ENCODE results near the gene NXPE3.

NXPE3 gene

DNA sequence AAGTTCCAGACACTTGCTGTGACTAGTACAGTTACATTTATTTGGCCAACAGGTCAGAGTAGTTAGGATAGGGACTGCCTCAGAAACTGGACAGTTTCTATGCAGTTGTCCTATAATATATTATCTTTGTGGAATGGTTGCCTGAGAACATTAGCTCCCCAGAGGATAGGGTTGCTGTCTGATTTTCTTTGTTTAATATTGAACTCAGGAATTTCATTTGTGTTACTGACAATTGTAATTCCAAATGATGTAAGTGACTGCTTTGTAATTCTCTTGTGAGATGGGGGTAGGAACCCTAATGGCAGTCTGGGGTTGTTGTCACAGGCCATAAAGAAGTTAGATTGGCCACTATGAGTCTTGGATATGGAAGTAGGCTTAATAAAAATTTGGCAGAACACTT lies 2.2 kb downstream of the NXPE3 start:
- Histone ChIP-seq H3F3A (ENCODE audit: insufficient read depth, low read length) (no peaks in the 10 kb centered on the region), H2AFZ (ENCODE audit: low read length) (no peak overlapping the region), H3K4me1 (ENCODE audit: insufficient read depth, low read length, severe bottlenecking) (peaks cover 44% of the 10 kb centered on the region), H4K20me1 (ENCODE audit: insufficient read depth, low read length) (no peaks in the 10 kb centered on the region), H3K9ac (ENCODE audit: low read length) (peak overlapping the region; percentile 71; the same call in 1 of the 2 replicates), H3K9me3 (ENCODE audit: low read length) (no peaks in the 10 kb centered on the region), H3K27ac (ENCODE audit: low read depth, low read length, poor library complexity, severe bottlenecking) (no peak overlapping the region), H3K27me3 (ENCODE audit: insufficient read depth, low read length) (no peaks in the 10 kb centered on the region), H3K4me2 (ENCODE audit: low read length) (peak overlapping the region; percentile 81), H3K4me3 (ENCODE audit: low read depth, low read length, poor library complexity, severe bottlenecking) (peak overlapping the region; percentile 78), H3K79me2 (ENCODE audit: insufficient read depth, low read length) (peaks cover 23% of the 10 kb centered on the region), H3K9me2 (ENCODE audit: low read depth, low read length) (no peaks in the 10 kb centered on the region), H3K36me3 (ENCODE audit: insufficient read depth, low read length) (peaks cover 31% of the 10 kb centered on the region)
- TF ChIP-seq, protein P1, sequence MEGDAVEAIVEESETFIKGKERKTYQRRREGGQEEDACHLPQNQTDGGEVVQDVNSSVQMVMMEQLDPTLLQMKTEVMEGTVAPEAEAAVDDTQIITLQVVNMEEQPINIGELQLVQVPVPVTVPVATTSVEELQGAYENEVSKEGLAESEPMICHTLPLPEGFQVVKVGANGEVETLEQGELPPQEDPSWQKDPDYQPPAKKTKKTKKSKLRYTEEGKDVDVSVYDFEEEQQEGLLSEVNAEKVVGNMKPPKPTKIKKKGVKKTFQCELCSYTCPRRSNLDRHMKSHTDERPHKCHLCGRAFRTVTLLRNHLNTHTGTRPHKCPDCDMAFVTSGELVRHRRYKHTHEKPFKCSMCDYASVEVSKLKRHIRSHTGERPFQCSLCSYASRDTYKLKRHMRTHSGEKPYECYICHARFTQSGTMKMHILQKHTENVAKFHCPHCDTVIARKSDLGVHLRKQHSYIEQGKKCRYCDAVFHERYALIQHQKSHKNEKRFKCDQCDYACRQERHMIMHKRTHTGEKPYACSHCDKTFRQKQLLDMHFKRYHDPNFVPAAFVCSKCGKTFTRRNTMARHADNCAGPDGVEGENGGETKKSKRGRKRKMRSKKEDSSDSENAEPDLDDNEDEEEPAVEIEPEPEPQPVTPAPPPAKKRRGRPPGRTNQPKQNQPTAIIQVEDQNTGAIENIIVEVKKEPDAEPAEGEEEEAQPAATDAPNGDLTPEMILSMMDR (IDR thresholded peaks at IDR 0.05; ENCODE audit: low read length) = no peak
- no peak for TF ChIP-seq EZH2 (IDR thresholded peaks at IDR 0.05; ENCODE audit: borderline replicate concordance, low read length)

DNA sequence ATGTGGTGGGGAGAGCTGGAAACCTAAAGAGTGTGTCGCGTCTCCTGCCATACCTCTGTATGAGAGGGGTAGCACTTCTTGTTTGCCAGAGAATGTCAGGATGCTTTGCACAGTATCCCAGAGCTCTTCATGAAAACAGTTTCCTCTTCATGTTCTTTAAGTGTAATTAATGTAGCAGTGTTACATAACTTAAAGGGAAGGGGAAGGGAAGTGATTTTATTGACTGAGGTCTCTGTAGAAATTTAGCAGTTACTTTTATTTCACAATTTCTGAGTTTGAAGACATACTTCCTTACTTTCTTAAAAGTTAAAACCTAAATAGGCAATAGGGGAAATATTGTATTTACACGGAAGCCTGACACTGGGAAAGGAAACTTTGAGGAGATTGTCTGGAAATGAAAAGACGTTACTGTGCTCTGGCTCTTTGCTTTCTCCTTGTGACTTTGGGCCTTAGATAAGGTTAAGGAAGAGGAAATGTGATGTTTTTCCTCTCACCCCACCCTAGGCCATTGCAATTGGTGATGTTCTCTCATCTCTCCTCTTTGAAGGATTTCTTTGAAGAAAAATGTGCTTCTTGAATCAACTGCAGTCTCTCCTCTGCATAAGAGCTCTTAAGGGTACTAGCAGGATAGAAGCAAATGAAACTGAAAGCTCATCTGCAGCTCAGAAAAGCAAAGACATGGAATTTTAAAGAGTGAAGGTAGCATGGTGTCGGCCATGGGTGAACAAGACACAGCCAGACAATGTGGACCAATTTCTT lies 6.0 kb downstream of the NXPE3 start:
- Histone ChIP-seq H3K9me3 (ENCODE audit: low read length) (no peaks in the 10 kb centered on the region), H3K4me1 (ENCODE audit: insufficient read depth, low read length, severe bottlenecking) (peaks cover 18% of the 10 kb centered on the region), H3K36me3 (ENCODE audit: insufficient read depth, low read length) (peaks cover 68% of the 10 kb centered on the region), H3K27ac (ENCODE audit: low read depth, low read length, poor library complexity, severe bottlenecking) (no peak overlapping the region), H2AFZ (ENCODE audit: low read length) (no peak overlapping the region), H3K4me3 (ENCODE audit: low read depth, low read length, poor library complexity, severe bottlenecking) (no peak overlapping the region), H3K4me2 (ENCODE audit: low read length) (no peak overlapping the region), H4K20me1 (ENCODE audit: insufficient read depth, low read length) (no peaks in the 10 kb centered on the region), H3K9ac (ENCODE audit: low read length) (no peak overlapping the region), H3F3A (ENCODE audit: insufficient read depth, low read length) (no peaks in the 10 kb centered on the region), H3K27me3 (ENCODE audit: insufficient read depth, low read length) (no peaks in the 10 kb centered on the region), H3K9me2 (ENCODE audit: low read depth, low read length) (no peaks in the 10 kb centered on the region), H3K79me2 (ENCODE audit: insufficient read depth, low read length) (peaks cover 18% of the 10 kb centered on the region)
- TF ChIP-seq, protein P1 (IDR thresholded peaks at IDR 0.05; ENCODE audit: low read length) = no peak
- no peak for TF ChIP-seq EZH2 (IDR thresholded peaks at IDR 0.05; ENCODE audit: borderline replicate concordance, low read length)

DNA sequence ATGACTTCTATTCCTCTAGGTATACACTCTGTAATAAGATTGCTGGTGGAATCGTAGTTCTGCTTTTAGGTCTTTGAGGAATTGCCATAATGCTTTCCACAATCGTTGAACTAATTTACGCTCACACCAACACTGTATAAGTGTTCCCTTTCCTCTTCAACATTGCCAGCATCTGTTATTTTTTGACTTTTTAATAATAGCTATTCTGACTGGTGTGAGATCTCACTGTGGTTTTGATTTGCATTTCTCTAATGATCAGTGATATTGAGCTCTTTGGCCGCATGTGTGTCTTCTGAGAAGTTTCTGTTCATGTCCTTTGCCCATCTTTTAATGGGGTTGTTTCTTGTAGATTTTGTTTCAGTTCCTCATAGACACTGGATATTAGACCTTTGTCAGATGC lies 12.8 kb downstream of the NXPE3 start:
- Histone ChIP-seq H3K9me3 (ENCODE audit: low read length) (peaks cover 8% of the 10 kb centered on the region; the same call in 1 of the 2 replicates), H3K27ac (ENCODE audit: low read depth, low read length, poor library complexity, severe bottlenecking) (no peak overlapping the region), H3K4me2 (ENCODE audit: low read length) (no peak overlapping the region), H3K79me2 (ENCODE audit: insufficient read depth, low read length) (no peaks in the 10 kb centered on the region), H4K20me1 (ENCODE audit: insufficient read depth, low read length) (no peaks in the 10 kb centered on the region), H2AFZ (ENCODE audit: low read length) (no peak overlapping the region), H3K36me3 (ENCODE audit: insufficient read depth, low read length) (peaks cover 98% of the 10 kb centered on the region), H3K9ac (ENCODE audit: low read length) (no peak overlapping the region), H3F3A (ENCODE audit: insufficient read depth, low read length) (no peaks in the 10 kb centered on the region), H3K9me2 (ENCODE audit: low read depth, low read length) (no peaks in the 10 kb centered on the region), H3K4me3 (ENCODE audit: low read depth, low read length, poor library complexity, severe bottlenecking) (no peak overlapping the region), H3K27me3 (ENCODE audit: insufficient read depth, low read length) (no peaks in the 10 kb centered on the region), H3K4me1 (ENCODE audit: insufficient read depth, low read length, severe bottlenecking) (no peaks in the 10 kb centered on the region)
- no peak for TF ChIP-seq EZH2 (IDR thresholded peaks at IDR 0.05; ENCODE audit: borderline replicate concordance, low read length)
- TF ChIP-seq, protein P1 (IDR thresholded peaks at IDR 0.05; ENCODE audit: low read length) = no peak

All from OCI-LY1 (cell line).